K562 (cell line): ENCODE results near the gene RUNDC1. TPM values are rescaled to one million over a fixed set of nuclear protein-coding genes. Genes with fewer than 3 reads are reported as not detected.
A peak's percentile ranks its signal among the peaks of the same experiment; 100 is the strongest.

ENCODE experiments used
- ATAC-seq: fragments of 200-7000 bp; cut with Tn5 transposase; 3 replicates; pipeline ENCODE4 v1.9.1; 2020; ENCODE audit warnings: moderate library complexity
- BruUV-seq: library from RNA; stranded (reverse); fragments of 400-500 nt; replicated peaks from 2 replicates; lab custom pipeline; 2021; lab: Mats Ljungman, UMichigan
- CTCF ChIA-PET: fragments of 300-600 bp; formaldehyde crosslinking; extraction: SDS; loops from one replicate; lab custom pipeline; 2021; ENCODE audit warnings: low intra/inter-chr PET ratio; lab: Yijun Ruan, JAX
- POLR2A ChIA-PET: fragments of 300-600, 350-650 bp; sonication (Branson Sonifier 250); formaldehyde crosslinking; extraction: SDS; loops from one replicate; lab custom pipeline; 2021; ENCODE audit warnings: antibody characterized with exemption, inconsistent platforms; lab: Yijun Ruan, JAX
- DNase-seq, 4 experiments: peaks; one replicate each; pipeline versions ENCODE4 v3.0.0 to v3.0.0-alpha.2; 2011 to 2018; ENCODE audit warnings: low spot score in 3 of 4, mixed read lengths in 3 of 4; ENCODE audit errors: extremely low read depth in 1 of 4
- FAIRE-seq: peaks from 2 replicates; lab custom pipeline; 2011; peaks lifted over from hg19 to GRCh38; lab: Jason Lieb, UNC
- H2AFZ ChIP-seq: 2 replicates; pipeline ENCODE4 v1.6.0; 2011; ENCODE audit warnings: low read depth, low read length, control low read depth, inconsistent platforms
- H3K27ac ChIP-seq: fragments of 200-600 bp; 3 replicates; pipeline ENCODE4 v1.8.0; 2011; ENCODE audit warnings: low read depth, mild to moderate bottlenecking, control low read depth, inconsistent platforms, low read length, moderate library complexity, mixed read lengths; ENCODE audit errors: extremely low read depth
- H3K27me3 ChIP-seq, 2 experiments: fragments of 300-600 bp in 1 of 2; 2 replicates in 1 of 2; 3 replicates in 1 of 2; pipeline versions ENCODE4 v1.6.0 to v1.8.0; 2011; ENCODE audit warnings: inconsistent platforms in 2 of 2, low read length in 2 of 2, mild to moderate bottlenecking in 1 of 2, mixed read lengths in 1 of 2, moderate library complexity in 1 of 2; ENCODE audit not compliant: control insufficient read depth in 2 of 2, insufficient read depth in 2 of 2
- H3K36me3 ChIP-seq: fragments of 300-600 bp; 3 replicates; pipeline ENCODE4 v1.8.0; 2011; ENCODE audit warnings: mild to moderate bottlenecking, low read length, inconsistent platforms; ENCODE audit not compliant: control insufficient read depth, insufficient read depth
- H3K4me1 ChIP-seq, 2 experiments: fragments of 200-600 bp in 1 of 2; replicated peaks in 1 of 2; 2 replicates in 1 of 2; 3 replicates in 1 of 2; pipeline versions ENCODE4 v1.5.1 to v1.8.0; 2011; ENCODE audit warnings: inconsistent platforms in 2 of 2, low read length in 2 of 2, mild to moderate bottlenecking in 1 of 2, mixed read lengths in 1 of 2, moderate library complexity in 1 of 2; ENCODE audit not compliant: control insufficient read depth in 2 of 2, insufficient read depth in 2 of 2
- H3K4me2 ChIP-seq: 2 replicates; pipeline ENCODE4 v1.6.1; 2011; ENCODE audit warnings: low read length, control low read depth, inconsistent platforms, mixed read lengths; ENCODE audit not compliant: insufficient read depth
- H3K4me3 ChIP-seq: fragments of 200-600 bp; sonication (generic), shearing (Covaris generic); 2 replicates; pipeline ENCODE4 v1.5.1; 2016; ENCODE audit warnings: control low read depth, inconsistent platforms
- H3K79me2 ChIP-seq: fragments of 200-600 bp; 3 replicates; pipeline ENCODE4 v1.8.0; 2011; ENCODE audit warnings: low read length, inconsistent platforms; ENCODE audit not compliant: control insufficient read depth, insufficient read depth
- H3K9ac ChIP-seq, 2 experiments: 2 replicates each; pipeline versions ENCODE4 v1.6.0 to v1.6.1; 2011; ENCODE audit warnings: low read depth in 2 of 2, low read length in 2 of 2, control low read depth in 1 of 2, inconsistent platforms in 1 of 2, mild to moderate bottlenecking in 1 of 2, mixed read lengths in 1 of 2; ENCODE audit not compliant: insufficient read depth in 1 of 2
- H3K9me1 ChIP-seq: one replicate; pipeline ENCODE4 v1.6.0; 2011; ENCODE audit warnings: inconsistent platforms, mild to moderate bottlenecking, low read length, moderate library complexity; ENCODE audit not compliant: control insufficient read depth, insufficient read depth
- H3K9me3 ChIP-seq: replicated peaks from 2 replicates; pipeline ENCODE4 v1.5.1; 2011; ENCODE audit warnings: low read depth, low read length, inconsistent platforms; ENCODE audit not compliant: control insufficient read depth, insufficient read depth
- H4K20me1 ChIP-seq: replicated peaks from 2 replicates; pipeline ENCODE4 v1.6.1; 2011; ENCODE audit warnings: low read length, inconsistent platforms, mixed read lengths; ENCODE audit not compliant: control insufficient read depth, insufficient read depth
- BACH1 ChIP-seq: fragments of 200-800 bp; sonication (Bioruptor generic); IDR thresholded peaks from 2 replicates; pipeline ENCODE4 v1.6.1; 2016; ENCODE audit warnings: missing genetic modification characterization, missing compliant biosample characterization
- DACH1 ChIP-seq: fragments of 450-650 bp; IDR thresholded peaks from 2 replicates; pipeline ENCODE4 v1.6.1; 2018; ENCODE audit not compliant: partially characterized antibody
- EGR1 ChIP-seq: fragments of 450-650 bp; conservative IDR thresholded peaks from 2 replicates; pipeline ENCODE4 v1.6.1; 2017; ENCODE audit warnings: mild to moderate bottlenecking
- HCFC1 ChIP-seq: IDR thresholded peaks from 2 replicates; pipeline ENCODE4 v1.6.1; 2012; ENCODE audit warnings: low read depth, low read length, improper control_type of control experiment
- IRF9 ChIP-seq: fragments of 450-650 bp; IDR thresholded peaks from 2 replicates; pipeline ENCODE4 v1.6.1; 2016; ENCODE audit warnings: missing biosample characterization, missing genetic modification characterization
- KLF16 ChIP-seq: IDR thresholded peaks from 2 replicates; pipeline ENCODE4 v1.6.1; 2016; ENCODE audit warnings: antibody characterized with exemption
- NR3C1 ChIP-seq: sonication (generic); formaldehyde crosslinking; IDR thresholded peaks from 2 replicates; pipeline ENCODE4 v1.8.1; 2022; ENCODE audit warnings: missing genetic modification reagents
- PHF8 ChIP-seq: fragments of 200-600 bp; sonication (generic); IDR thresholded peaks from 2 replicates; pipeline ENCODE4 v1.6.1; 2012; ENCODE audit warnings: mixed run types, mild to moderate bottlenecking, inconsistent platforms, low read length, moderate library complexity, borderline replicate concordance
- TAF9B ChIP-seq: fragments of 450-650 bp; IDR thresholded peaks from 2 replicates; pipeline ENCODE4 v1.6.1; 2018; ENCODE audit warnings: mild to moderate bottlenecking; ENCODE audit not compliant: partially characterized antibody
- TFAP4 ChIP-seq: sonication (generic); formaldehyde crosslinking; IDR thresholded peaks from 2 replicates; pipeline ENCODE4 v1.8.0; 2022; ENCODE audit warnings: missing genetic modification reagents, mild to moderate bottlenecking, moderate library complexity, borderline replicate concordance
- TOE1 ChIP-seq, 2 experiments: fragments of 450-650 bp in 1 of 2; sonication (generic) in 1 of 2; formaldehyde crosslinking in 1 of 2; IDR thresholded peaks; 2 replicates each; pipeline versions ENCODE4 v1.7.1 to v1.8.0; 2016 to 2022; ENCODE audit warnings: borderline replicate concordance in 2 of 2, mild to moderate bottlenecking in 2 of 2, antibody characterized with exemption in 1 of 2, inconsistent platforms in 1 of 2, low read depth in 1 of 2, missing genetic modification reagents in 1 of 2, moderate library complexity in 1 of 2
- ZC3H4 ChIP-seq: sonication (generic); formaldehyde crosslinking; IDR thresholded peaks from 2 replicates; pipeline ENCODE4 v1.9.0; 2021; ENCODE audit warnings: missing genetic modification reagents, borderline replicate concordance
- ZNF398 ChIP-seq: fragments of 250-450 bp; sonication (Bioruptor Pico); IDR thresholded peaks from 2 replicates; pipeline ENCODE4 v1.8.0; 2021; ENCODE audit warnings: moderate library complexity, mild to moderate bottlenecking, inconsistent platforms
- WGBS: fragments of 100-300 bp; shearing (Covaris generic); methylation state at CpG from one replicate; pipeline ENCODE4 v1.1.6; 2016; ENCODE audit warnings: low coverage, mixed read lengths; ENCODE audit not compliant: insufficient coverage; ENCODE audit errors: missing lambda C conversion rate; 5-methylcytosine and 5-hydroxymethylcytosine counted together
- in situ Hi-C: fragments of 300-500 bp; cut with MboI; formaldehyde crosslinking; loops from 4 replicates; pipeline ENCODE4 v1.15.0; 2018; ENCODE audit warnings: inconsistent platforms, mixed read lengths
- intact Hi-C: fragments of 100-400 bp; cut with micrococcal nuclease; formaldehyde crosslinking; loops from 2 replicates; pipeline ENCODE4 v1.14.2; 2022
- polyA plus RNA-seq, 8 experiments: library from polyadenylated mRNA; depleted of rRNA in 4 of 8; stranded (reverse) in 5 of 8; unstranded in 3 of 8; fragments of >200 nt; fragmentation: Nextera tagmentation in 2 of 8; fragmentation: Illumina TruSeq in 1 of 8; extraction: Ambion mirVana in 2 of 8; extraction: Trizol in 1 of 8; gene quantifications; 2 replicates each; pipeline versions ENCODE4 v1.2.1 to v1.2.3, GENCODE V29; 2011 to 2014; ENCODE audit warnings: inconsistent platforms in 1 of 8, missing spikeins in 1 of 8
- total RNA-seq, 7 experiments: library from RNA; depleted of rRNA in 6 of 7; stranded (reverse); fragments of >200 nt in 6 of 7; fragmentation: Illumina TruSeq in 2 of 7; extraction: Trizol in 2 of 7; gene quantifications; 2 replicates each; pipeline versions ENCODE4 v1.2.1 to v1.2.3, GENCODE V29; 2011 to 2021; ENCODE audit warnings: low replicate concordance in 1 of 7
- TF ChIP-seq, protein P1 (sequence below), 2 experiments: IDR thresholded peaks; 2 replicates each; pipeline ENCODE4 v1.6.1; 2011; ENCODE audit warnings: borderline replicate concordance in 1 of 2, control low read depth in 1 of 2, low read depth in 1 of 2, low read length in 1 of 2, mild to moderate bottlenecking in 1 of 2, mixed read lengths in 1 of 2, moderate library complexity in 1 of 2; ENCODE audit not compliant: insufficient read depth in 1 of 2, insufficient read length in 1 of 2, poor library complexity in 1 of 2, severe bottlenecking in 1 of 2; ENCODE audit errors: extremely low read depth in 1 of 2

Gene RUNDC1
- total and polyA plus RNA-seq, 9 of the 15 experiments (the other 6 are each of a cell fraction or from before 2014, with no cell fraction given): 3.4 to 12.6 (median 9.4) TPM

DNA sequence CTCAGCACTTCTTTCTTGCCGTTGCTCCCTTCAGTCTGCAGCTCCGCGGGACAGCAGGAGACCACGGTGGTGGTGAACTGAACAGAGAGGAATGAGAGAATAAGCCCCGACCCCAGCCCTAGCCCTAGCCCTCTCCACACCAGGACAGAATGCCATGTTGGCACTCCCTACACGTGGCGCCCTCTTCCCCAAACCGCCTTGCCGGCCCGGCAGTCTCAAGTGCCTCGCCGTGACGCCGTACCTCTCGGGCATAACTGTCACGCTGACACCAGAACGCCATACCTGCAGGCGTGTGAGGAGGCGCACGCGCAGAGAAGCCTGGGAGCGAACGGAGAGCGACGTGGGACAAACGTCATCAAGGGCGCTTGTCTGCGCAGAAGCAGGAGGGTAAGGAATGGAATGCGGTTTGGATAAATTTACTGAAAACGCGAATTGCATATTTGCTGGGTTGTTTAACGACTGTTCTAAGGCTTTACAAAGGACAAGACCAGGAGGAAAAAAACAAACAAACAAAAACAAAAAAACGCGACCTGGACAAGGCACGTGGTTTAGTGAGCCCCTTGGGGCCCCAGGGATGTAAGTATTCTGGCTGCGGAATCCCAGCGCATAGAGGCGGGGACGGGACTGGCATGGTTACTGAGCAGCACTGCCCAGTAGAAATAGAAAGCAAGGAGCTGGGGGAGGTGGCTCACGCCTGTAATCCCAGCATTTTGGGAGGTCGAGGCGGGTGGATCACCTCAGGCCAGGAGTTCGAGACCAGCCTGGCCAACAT lies 16.0 kb upstream of the RUNDC1 start, which contains the start of gene AARSD1:
Gene AARSD1 (minus strand): TSS at position 294 of the 772 bp plus-strand sequence. CDS start 14 bp downstream, at position 280.
- ATAC-seq: peak; percentile 94
- under 1% methylated on average over 43 of the region's 43 CpGs for WGBS
- Histone ChIP-seq H3K9me3 (no peaks in the 10 kb centered on the region), H3K27me3 (no peaks in the 10 kb centered on the region), H3K4me3 (peak within 1 kb of the TSS; percentile 67), H3K9ac (peak within 1 kb of the TSS; percentile 94 to 95), H3K4me1 (peaks cover 3 to 10% of the 10 kb centered on the region in 2 experiments; a peak in 4 of 5 replicates), H3K79me2 (peaks cover 43% of the 10 kb centered on the region), H3K36me3 (peaks cover 41% of the 10 kb centered on the region), H4K20me1 (no peaks in the 10 kb centered on the region), H3K9me1 (no peaks in the 10 kb centered on the region), H3K27ac (peak within 1 kb of the TSS; percentile 86), H3K4me2 (peak within 1 kb of the TSS; percentile 98), H2AFZ (peak within 1 kb of the TSS; percentile 97)
- ChIA-PET CTCF (interaction anchor here (0.6 kb wide), 1 partner anchor 32 kb away, joined by 4 read pairs; no protein-coding TSS in a partner anchor), POLR2A (interaction anchor here (0.5 to 2.6 kb wide), 9 partner anchors 10 to 292 kb away, joined by 3 to 9 read pairs (median 3); partner anchors contain the start of gene VPS25)
- in situ Hi-C loops: no loop called here
- BruUV-seq: TSS peak; percentile 97
- intact Hi-C loops: loop anchor here (1.0 kb wide), 1 partner anchor 34 kb away; the partner anchor contains the start of gene RPL27
- peak; percentile 99 for FAIRE-seq
- peak; percentile 79 to 97 (median 86) for DNase-seq
- TF ChIP-seq PHF8: peak; percentile 77; the same call in 1 of the 2 replicates
- peak; percentile 41; the same call in 1 of the 2 replicates for TF ChIP-seq EGR1
- TF ChIP-seq HCFC1: peak; percentile 67
- TF ChIP-seq, protein P1, sequence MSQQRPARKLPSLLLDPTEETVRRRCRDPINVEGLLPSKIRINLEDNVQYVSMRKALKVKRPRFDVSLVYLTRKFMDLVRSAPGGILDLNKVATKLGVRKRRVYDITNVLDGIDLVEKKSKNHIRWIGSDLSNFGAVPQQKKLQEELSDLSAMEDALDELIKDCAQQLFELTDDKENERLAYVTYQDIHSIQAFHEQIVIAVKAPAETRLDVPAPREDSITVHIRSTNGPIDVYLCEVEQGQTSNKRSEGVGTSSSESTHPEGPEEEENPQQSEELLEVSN (IDR thresholded peaks at IDR 0.05; ENCODE audit: borderline replicate concordance in 1 of 2, extremely low read depth in 1 of 2, insufficient read depth in 1 of 2, insufficient read length in 1 of 2, low read depth in 1 of 2, low read length in 1 of 2, poor library complexity in 1 of 2, severe bottlenecking in 1 of 2): peak; percentile 73 to 87
- peak; percentile 73; the same call in 1 of the 2 replicates for TF ChIP-seq TOE1 (IDR thresholded peaks at IDR 0.05; ENCODE audit: borderline replicate concordance)
- TF ChIP-seq TOE1 (CRISPR knock-in tag; IDR thresholded peaks at IDR 0.05; ENCODE audit: borderline replicate concordance, low read depth): no peak
- TF ChIP-seq KLF16: 0 out of 2 replicates have a peak, but pooled peaks have one; percentile 25
- TF ChIP-seq BACH1 (tag): 0 out of 2 replicates have a peak, but pooled peaks have one; percentile 44
- TF ChIP-seq TFAP4 (CRISPR knock-in tag): peak; percentile 60; the same call in 1 of the 2 replicates
- no peak for TF ChIP-seq IRF9 (tag)
- TF ChIP-seq ZNF398 (CRISPR knock-in tag): no peak
- peak; percentile 78 for TF ChIP-seq TAF9B
- no peak for TF ChIP-seq NR3C1 (CRISPR knock-in tag)
- no peak for TF ChIP-seq DACH1
- TF ChIP-seq ZC3H4: no peak
